Activated CD4-positive, alpha-beta T cell treated with anti-CD3 and anti-CD28 coated beads, Interleukin-2, amount 50 U/mL, for 1 hour (primary cell): ENCODE results near the gene COL3A1.

Source experiments
- DNase-seq: peaks from one replicate; pipeline ENCODE4 v3.0.0-alpha.2; 2020

Gene COL3A1

DNA sequence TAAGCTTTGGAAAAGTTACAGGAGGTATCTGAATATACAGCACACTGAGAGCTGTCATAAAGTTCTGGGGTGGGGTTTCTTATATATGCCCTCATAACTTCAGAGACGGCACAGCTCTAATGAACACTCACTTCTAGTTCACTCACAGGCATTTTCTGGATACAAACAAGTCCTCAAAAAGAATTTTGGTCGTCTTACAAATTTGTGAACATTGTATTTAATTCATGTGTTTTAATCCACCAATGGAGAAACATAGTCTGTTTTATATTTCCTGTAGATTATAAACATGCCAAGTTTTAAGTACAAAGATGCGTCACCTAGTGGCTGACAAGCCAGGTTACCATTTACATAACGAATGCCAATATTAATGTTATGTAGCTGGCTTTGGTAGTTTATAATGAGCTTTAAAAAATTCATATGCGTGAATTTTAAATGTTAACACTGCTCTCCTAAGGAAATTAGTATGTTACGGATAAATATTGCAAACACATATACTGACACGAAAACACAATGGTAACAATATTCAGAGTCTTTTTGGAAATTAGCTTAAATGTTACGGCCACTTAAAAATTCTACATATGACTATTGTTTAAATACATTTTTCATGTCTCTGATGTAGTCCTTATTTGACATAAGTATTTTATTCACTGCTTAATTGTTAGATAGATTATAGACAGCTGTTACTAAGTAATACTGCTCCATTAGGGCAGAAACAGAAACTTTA is 2.5 kb downstream of the COL3A1 start:
- DNase-seq = no peak

DNA sequence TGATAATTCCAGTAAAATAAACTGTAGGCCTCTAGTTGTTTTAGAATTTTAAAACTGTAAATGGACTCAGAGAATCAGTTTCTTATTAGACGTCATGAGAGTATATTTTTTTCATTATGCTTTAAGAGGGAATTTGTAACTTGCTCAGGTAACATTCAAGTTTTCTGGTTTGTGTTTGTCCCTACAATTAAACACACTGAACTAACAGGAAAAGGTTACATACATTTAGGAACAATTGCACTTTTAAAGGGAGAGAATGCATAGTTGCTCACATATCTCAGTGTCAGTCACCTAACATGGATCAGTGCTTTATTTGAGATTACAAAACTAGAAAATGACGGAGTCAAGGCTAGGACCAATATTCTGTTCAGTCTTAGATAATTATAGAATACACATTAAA is 3.1 kb downstream of the COL3A1 start:
- DNase-seq = no peak

- DNase-seq = no peak
These were observed 4.3 kb downstream of the COL3A1 start for GRCh38 chr2:188978291-188979081.

DNA sequence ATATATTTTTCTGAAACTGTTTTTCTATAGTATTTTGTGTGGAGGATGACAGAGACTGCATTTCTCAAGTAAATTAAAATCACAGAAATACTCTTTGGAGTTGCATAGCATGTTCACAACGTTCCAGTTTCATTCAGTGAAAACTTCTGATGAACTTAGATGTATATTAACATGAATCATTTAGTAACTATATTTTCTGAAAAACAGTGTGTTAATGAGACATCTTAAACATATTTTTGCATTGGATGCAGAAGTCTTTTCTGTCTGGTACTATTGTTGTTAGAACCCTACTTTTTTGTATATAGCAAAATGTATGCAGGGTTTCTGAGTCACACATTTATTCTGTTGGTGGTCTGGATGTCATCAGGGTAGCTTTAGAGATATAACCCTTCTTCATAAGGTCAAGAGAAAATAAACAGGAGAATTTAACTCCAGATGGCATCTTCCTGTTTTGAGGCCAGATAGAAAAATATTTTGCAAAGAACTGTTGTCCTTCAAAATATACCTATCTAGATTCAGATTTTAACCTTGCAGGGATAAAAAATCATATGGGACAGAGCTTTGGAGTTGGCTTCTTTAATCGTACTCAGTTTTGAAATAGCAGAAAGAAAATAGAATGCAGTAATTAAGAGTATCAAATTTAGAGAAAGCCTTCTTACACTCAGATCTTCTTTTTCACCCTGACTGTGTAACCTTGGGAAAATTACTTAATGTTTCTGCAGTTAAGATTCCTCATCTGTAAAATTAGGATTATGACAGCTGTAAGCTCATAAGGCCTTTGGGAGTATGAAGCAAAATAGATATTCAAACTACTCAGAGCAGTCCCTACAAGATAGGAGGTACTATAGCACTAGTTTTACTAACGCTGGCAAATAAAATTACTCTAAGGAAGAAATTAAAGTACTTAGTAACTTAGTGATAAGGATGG is 5.3 kb downstream of the COL3A1 start:
- DNase-seq = no peak

DNA sequence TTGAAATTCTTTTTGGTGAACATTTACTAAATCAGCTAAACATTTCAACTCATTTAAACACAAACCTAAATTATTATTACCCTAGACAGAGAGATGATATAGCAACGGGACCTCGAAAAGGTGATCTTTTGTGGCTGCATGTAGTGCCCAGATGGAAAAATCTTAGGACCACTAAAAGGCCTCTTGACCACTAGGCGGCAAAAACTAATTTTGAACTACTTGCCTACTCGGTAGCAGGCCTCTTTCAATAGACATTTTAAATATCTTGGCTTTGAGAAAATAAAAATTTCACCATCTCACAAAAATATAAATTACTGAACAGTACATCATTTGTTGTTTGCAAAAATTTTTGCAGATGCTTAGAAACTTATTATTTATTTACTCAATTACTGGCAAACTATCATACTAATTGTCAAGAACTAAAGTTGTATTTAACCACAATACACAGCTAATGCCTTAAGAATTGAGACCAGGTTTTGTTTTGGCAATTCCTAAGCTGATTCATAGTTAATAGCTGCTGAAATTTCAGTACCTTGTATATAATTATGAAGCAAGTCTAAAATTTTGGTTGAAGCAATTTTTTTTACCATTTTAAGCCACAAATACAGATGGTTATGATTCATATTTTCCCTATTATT is 9.4 kb downstream of the COL3A1 start:
- no peak for DNase-seq

GRCh38 chr2:188984065-188984491 is 9.9 kb downstream of the COL3A1 start:
- no peak for DNase-seq

GRCh38 chr2:188984680-188985079 is 10.5 kb downstream of the COL3A1 start:
- no peak for DNase-seq

DNA sequence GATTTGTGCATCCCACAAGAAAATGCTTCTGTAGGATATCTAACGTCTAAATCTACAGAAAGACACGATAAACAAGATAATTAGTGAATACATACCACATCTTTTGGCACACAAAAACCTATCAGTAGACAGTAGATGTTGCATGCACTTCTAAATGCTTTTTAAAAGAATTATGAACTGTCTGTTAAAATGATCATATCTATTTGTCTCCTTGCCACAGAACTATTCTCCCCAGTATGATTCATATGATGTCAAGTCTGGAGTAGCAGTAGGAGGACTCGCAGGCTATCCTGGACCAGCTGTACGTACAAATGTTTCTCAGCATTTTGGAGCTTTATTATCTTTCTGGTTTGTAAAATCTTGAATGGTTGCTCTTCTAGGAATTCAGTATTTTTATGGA is 12.7 kb downstream of the COL3A1 start:
- no peak for DNase-seq

DNA sequence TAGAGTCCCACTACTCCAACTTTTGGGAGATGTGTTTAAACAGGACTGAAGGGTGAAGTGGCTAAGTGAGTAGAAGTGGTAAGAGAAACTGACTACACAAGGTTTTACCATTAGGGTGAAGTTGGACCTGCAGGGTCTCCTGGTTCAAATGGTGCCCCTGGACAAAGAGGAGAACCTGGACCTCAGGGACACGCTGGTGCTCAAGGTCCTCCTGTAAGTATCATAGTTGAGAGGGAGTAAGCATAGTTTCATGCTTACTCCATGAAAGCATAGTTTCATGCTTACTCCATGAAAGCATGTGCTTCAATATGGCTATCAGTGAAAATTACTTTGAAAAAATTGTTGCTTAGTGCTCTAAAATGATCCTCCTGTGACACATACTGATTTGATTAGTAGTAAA is 19.1 kb downstream of the COL3A1 start:
- DNase-seq = no peak

DNA sequence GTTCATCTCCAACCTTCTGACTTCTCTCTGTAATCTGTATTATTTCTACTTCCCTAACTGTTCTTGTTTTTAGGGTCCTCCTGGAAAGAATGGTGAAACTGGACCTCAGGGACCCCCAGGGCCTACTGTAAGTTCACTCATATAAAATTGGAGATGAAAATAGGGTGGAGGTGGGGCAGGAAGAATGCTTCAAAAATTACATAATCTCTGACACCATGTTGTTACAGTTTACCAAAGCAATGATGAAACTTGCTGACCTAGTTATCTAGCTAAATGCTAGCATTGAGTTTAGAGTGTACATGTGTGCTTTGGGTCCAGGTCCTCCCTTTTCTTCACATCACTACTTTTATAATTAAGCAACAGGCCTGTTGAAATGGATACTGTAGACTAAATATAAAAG is 23.1 kb downstream of the COL3A1 start:
- no peak for DNase-seq

GRCh38 chr2:189000221-189000620 is 26.0 kb downstream of the COL3A1 start:
- DNase-seq = no peak

GRCh38 chr2:189002079-189002478 is 27.9 kb downstream of the COL3A1 start:
- no peak for DNase-seq

- no peak for DNase-seq
These were observed 34.5 kb downstream of the COL3A1 start for GRCh38 chr2:189008555-189009262.

DNA sequence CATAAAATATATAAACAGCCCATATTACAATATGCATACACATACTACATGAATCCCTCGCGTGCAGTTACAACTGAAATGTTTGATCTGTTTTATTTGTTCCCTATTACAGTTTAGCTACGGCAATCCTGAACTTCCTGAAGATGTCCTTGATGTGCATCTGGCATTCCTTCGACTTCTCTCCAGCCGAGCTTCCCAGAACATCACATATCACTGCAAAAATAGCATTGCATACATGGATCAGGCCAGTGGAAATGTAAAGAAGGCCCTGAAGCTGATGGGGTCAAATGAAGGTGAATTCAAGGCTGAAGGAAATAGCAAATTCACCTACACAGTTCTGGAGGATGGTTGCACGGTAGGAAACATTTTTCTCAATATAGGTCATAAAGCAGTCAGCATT is 36.4 kb downstream of the COL3A1 start:
- DNase-seq = no peak

- DNase-seq = no peak
These were observed 38.2 kb downstream of the COL3A1 start for GRCh38 chr2:189012351-189012750.

DNA sequence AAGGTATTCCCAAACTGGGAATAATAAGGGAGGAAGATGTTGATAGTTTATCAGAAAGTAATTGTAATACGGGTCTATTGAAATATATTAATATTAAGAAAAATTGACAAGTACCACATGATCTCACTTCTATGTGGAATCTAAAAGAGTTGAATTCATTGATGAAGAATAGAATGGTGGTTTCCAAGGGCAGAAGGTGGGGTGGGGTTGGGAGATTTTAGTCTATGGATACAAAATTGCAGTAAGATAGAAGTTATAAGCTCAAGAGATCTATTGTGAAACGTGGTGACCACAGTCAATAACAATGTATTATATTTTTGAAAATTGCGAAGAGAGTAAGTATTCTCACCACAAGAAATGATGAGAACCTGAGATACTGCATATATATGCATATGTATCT is 38.9 kb downstream of the COL3A1 start:
- DNase-seq = no peak

GRCh38 chr2:189013671-189014448 is 39.7 kb downstream of the COL3A1 start:
- DNase-seq = no peak

GRCh38 chr2:189014449-189015138 is 40.4 kb downstream of the COL3A1 start:
- no peak for DNase-seq

DNA sequence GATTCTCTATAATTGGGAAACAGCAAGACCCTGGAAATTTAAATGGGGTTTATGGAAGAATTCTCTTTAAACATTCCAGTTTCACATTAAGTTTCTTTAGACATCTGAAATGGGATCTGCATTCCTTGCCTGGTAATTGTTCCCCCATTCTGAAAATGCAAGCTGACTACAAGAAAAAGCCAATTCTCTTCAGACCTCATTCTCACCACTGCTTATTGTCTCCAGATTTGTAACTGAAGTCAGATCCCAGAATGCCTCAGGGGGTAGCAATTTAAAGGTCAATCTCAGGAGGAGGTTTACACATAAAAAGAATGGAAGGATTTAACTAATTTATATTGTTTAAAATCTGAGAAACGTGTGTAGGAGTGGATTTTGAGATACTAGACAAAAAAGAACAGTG is 41.2 kb downstream of the COL3A1 start:
- DNase-seq = no peak

GRCh38 chr2:189016311-189016861 is 42.2 kb downstream of the COL3A1 start:
- no peak for DNase-seq
